Measurements from ENCODE around the gene KRT83.

DNA sequence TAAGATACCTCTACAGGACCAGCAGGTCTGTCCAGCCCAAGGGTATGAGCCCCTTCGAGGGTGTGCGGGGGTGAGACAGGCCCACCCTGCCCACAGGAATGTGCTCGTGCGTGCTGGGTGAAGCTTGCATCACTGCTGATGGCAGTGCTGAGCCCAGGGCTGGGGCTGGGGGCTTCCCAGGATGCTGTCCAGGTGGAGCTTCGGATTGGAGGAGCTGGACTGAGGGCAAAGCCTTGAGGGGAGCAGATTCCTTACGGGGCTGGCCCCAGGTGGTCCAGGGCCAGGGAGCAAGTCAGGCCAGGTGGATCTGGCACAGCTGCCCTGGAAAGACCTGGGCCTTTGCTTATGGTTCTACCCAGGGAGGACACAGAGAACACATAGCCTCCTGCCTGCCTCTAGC is 48.6 kb upstream of the KRT83 start:
- TF ChIP-seq, protein P1, sequence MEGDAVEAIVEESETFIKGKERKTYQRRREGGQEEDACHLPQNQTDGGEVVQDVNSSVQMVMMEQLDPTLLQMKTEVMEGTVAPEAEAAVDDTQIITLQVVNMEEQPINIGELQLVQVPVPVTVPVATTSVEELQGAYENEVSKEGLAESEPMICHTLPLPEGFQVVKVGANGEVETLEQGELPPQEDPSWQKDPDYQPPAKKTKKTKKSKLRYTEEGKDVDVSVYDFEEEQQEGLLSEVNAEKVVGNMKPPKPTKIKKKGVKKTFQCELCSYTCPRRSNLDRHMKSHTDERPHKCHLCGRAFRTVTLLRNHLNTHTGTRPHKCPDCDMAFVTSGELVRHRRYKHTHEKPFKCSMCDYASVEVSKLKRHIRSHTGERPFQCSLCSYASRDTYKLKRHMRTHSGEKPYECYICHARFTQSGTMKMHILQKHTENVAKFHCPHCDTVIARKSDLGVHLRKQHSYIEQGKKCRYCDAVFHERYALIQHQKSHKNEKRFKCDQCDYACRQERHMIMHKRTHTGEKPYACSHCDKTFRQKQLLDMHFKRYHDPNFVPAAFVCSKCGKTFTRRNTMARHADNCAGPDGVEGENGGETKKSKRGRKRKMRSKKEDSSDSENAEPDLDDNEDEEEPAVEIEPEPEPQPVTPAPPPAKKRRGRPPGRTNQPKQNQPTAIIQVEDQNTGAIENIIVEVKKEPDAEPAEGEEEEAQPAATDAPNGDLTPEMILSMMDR (optimal IDR thresholded peaks at IDR 0.05 in 1 of 3, IDR thresholded peaks at IDR 0.05 in 1 of 3, conservative IDR thresholded peaks at IDR 0.05 in 1 of 3; ENCODE audit: extremely low read depth in 1 of 3, insufficient read depth in 2 of 3, low read length in 3 of 3), result no peak
- TF ChIP-seq EZH2 (IDR thresholded peaks at IDR 0.05; ENCODE audit: low read length), result no peak
